ENCODE results near the gene KCTD13.

Gene KCTD13

DNA sequence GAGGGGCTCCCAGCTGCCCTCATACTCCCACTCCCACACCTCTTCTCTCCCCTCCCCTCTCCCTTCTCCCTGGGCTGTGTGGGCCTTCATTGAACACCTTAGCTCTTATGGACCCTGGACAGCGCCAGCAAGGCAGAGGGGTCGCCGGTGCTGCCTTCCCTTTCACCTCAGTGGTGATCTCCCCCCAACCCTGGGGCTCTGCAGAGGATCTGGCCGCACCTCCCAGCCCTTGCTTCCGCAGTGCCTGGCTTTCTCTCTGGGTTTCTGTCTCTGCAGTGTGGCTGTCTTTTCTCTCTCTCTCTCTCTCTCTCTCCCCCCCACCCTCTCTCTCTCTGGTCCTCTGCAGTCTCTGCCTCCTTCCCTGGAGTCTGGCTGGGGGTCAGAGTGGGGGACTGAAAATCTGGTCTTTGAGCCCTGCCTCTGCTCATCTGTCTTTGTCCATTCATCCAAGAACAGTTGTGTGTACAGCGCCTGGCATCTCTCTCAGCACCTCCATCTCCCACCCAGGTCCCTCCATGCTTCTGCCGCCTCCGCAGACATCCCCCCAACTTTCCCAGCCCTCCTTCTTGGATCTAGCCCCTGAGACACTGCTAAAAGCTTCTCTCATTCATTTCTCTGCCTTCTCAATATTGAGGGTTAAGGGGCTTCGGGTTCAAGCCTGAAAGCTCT, 27.8 kb downstream of the KCTD13 start:
- H3K27ac ChIP-seq, result no peak overlapping the region
- TF ChIP-seq, protein P1, sequence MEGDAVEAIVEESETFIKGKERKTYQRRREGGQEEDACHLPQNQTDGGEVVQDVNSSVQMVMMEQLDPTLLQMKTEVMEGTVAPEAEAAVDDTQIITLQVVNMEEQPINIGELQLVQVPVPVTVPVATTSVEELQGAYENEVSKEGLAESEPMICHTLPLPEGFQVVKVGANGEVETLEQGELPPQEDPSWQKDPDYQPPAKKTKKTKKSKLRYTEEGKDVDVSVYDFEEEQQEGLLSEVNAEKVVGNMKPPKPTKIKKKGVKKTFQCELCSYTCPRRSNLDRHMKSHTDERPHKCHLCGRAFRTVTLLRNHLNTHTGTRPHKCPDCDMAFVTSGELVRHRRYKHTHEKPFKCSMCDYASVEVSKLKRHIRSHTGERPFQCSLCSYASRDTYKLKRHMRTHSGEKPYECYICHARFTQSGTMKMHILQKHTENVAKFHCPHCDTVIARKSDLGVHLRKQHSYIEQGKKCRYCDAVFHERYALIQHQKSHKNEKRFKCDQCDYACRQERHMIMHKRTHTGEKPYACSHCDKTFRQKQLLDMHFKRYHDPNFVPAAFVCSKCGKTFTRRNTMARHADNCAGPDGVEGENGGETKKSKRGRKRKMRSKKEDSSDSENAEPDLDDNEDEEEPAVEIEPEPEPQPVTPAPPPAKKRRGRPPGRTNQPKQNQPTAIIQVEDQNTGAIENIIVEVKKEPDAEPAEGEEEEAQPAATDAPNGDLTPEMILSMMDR (IDR thresholded peaks at IDR 0.05), result no peak
- H3K4me1 ChIP-seq (ENCODE audit: control insufficient read depth in 1 of 2, insufficient read depth in 1 of 2, low read depth in 1 of 2, low read length in 1 of 2), result peaks cover 6 to 14% of the 10 kb centered on the region in 2 experiments
- H3K27me3 ChIP-seq, result peaks cover 71% of the 10 kb centered on the region
- H3K36me3 ChIP-seq, result no peaks in the 10 kb centered on the region
- no peak overlapping the region for H3K4me3 ChIP-seq (ENCODE audit: low read depth in 1 of 2, low read length in 1 of 2)
- no peaks in the 10 kb centered on the region for H3K9me3 ChIP-seq

DNA sequence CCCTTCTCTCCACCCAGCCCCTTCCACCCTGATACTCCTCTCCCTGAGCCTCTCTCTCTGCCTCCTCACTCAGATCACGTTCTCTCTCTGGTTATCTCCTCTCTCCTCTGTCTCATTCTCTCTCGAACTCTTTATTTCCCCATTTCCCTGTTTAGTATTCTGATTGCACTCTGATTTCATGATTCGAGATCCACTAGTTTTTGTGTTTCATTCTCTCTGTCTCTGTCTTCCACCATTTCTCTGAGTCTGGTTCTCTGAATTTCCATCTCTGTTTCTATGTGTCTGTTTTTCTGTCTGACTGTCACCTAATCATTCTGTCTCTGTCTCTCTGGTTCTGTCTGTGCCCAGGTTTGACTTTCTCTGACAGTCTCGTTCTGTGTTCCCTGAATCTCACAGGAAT, 28.7 kb downstream of the KCTD13 start:
- TF ChIP-seq, protein P1 (IDR thresholded peaks at IDR 0.05), result no peak
- no peaks in the 10 kb centered on the region for H3K9me3 ChIP-seq
- H3K36me3 ChIP-seq, result no peaks in the 10 kb centered on the region
- H3K27ac ChIP-seq, result no peak overlapping the region
- no peak overlapping the region for H3K4me3 ChIP-seq (ENCODE audit: low read depth in 1 of 2, low read length in 1 of 2)
- H3K27me3 ChIP-seq, result peaks cover 71% of the 10 kb centered on the region
- H3K4me1 ChIP-seq (ENCODE audit: control insufficient read depth in 1 of 2, insufficient read depth in 1 of 2, low read depth in 1 of 2, low read length in 1 of 2), result peaks cover 6 to 14% of the 10 kb centered on the region in 2 experiments

DNA sequence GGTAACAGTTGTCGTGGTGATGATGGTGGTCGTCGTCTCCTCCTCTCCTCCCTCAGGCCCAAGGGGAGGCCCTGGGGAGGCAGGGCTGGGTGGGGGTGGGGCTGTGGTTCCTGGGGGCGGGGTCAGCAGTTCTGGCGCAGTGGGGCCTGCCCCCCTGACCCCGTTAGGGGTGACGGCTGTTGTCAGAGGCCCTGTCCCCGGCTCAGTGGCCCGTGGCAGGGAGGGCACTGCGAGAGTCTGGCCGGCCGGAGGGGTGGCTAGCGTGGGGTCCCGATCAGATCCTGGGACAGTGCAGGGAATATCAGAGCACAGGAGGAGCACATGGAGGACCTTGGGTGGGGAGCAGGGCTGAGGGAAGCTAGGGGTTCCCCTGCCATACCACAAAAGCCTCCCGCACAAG, 29.2 kb downstream of the KCTD13 start:
- Histone ChIP-seq H3K27me3 (peaks cover 66% of the 10 kb centered on the region), H3K4me1 (ENCODE audit: control insufficient read depth in 1 of 2, insufficient read depth in 1 of 2, low read depth in 1 of 2, low read length in 1 of 2) (peaks cover 11 to 14% of the 10 kb centered on the region in 2 experiments), H3K36me3 (no peaks in the 10 kb centered on the region), H3K9me3 (no peaks in the 10 kb centered on the region), H3K27ac (no peak overlapping the region), H3K4me3 (ENCODE audit: low read depth in 1 of 2, low read length in 1 of 2) (no peak overlapping the region)
- TF ChIP-seq, protein P1 (IDR thresholded peaks at IDR 0.05), result no peak

DNA sequence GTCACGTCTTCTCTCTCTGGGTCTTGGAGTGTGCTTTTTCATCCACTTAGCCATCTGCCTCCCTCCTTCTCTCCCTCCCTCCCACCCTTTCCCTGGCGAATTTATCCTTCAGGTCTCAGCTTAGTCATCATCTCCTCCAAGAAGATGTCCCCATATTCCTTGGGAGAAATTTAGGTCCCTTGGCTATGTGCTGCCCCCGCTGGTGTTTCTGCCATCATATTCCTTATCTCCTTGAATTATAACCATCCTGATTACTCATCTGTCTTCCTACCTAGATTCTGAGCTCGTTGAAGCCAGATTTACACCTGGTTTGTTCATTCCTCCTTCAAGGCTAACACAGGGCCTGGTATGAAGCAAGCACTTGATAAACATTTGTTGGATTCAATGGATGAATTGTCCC, 31.7 kb downstream of the KCTD13 start:
- peaks cover 41% of the 10 kb centered on the region for H3K27me3 ChIP-seq
- H3K27ac ChIP-seq, result no peak overlapping the region
- no peaks in the 10 kb centered on the region for H3K36me3 ChIP-seq
- H3K4me3 ChIP-seq (ENCODE audit: low read depth in 1 of 2, low read length in 1 of 2), result no peak overlapping the region
- H3K4me1 ChIP-seq (ENCODE audit: control insufficient read depth in 1 of 2, insufficient read depth in 1 of 2, low read depth in 1 of 2, low read length in 1 of 2), result peaks cover under 1 to 8% of the 10 kb centered on the region in 2 experiments
- no peaks in the 10 kb centered on the region for H3K9me3 ChIP-seq
- TF ChIP-seq, protein P1 (IDR thresholded peaks at IDR 0.05), result no peak

DNA sequence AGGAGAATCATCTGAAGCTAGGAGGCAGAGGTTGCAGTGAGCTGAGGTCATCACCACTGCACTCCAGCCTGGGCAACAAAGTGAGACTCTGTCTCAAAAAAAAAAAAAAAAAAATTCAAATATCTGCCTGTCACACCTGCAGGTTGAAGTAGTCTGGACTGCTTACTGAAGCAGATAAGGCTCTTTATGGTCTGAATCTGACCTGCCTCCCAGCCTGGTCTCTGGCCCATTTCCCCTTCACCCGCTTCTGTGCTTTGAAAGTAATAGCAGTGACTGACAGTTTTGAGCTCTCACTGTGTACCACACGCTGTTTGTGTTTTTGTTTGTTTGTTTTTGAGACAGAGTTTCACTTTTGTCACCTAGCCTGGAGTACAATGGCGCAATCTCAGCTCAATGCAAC, 32.5 kb downstream of the KCTD13 start:
- H3K27ac ChIP-seq, result no peak overlapping the region
- no peaks in the 10 kb centered on the region for H3K36me3 ChIP-seq
- H3K9me3 ChIP-seq, result no peaks in the 10 kb centered on the region
- peaks cover 33% of the 10 kb centered on the region for H3K27me3 ChIP-seq
- H3K4me1 ChIP-seq (ENCODE audit: control insufficient read depth in 1 of 2, insufficient read depth in 1 of 2, low read depth in 1 of 2, low read length in 1 of 2), result peaks cover 0 to 8% of the 10 kb centered on the region in 2 experiments
- TF ChIP-seq, protein P1 (IDR thresholded peaks at IDR 0.05), result no peak
- H3K4me3 ChIP-seq (ENCODE audit: low read depth in 1 of 2, low read length in 1 of 2), result no peak overlapping the region

All from neutrophil (primary cell).